GM12865 (cell line): ENCODE data around the gene STIL.
A peak's percentile ranks its signal among the peaks of the same experiment; 100 is the strongest.

Experiments used
- DNase-seq: peaks from one replicate; pipeline ENCODE4 v3.0.0; 2010; ENCODE audit warnings: low read depth
- H3K4me3 ChIP-seq: 2 replicates; pipeline ENCODE4 v1.5.1; 2011; ENCODE audit warnings: mild to moderate bottlenecking, low read depth, low read length, control low read depth
- CTCF ChIP-seq: IDR thresholded peaks from 2 replicates; pipeline ENCODE4 v1.5.1; 2011; ENCODE audit warnings: low read length, control low read depth, low read depth, inconsistent platforms; ENCODE audit not compliant: insufficient read depth; ENCODE audit errors: missing control alignments

STIL gene

DNA sequence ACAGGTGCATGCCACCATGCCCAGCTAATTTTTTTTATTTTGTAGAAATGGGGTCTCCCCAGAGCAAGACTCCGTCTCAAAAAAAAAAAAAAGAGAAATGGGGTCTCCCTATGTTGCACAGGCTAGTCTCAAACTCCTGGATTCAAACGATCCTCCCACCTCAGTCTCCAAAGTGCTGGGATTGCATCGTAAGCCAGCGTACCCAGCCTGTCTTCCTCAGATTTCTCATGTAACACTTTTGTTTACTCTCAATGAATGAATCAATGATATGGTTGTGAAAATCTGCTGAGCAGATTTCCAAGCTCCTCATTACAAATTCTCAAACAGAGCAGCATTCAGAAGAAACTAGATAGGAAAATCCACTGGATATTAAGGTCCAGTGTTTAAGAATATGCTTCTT lies 26.3 kb upstream of the STIL start:
- no peak for DNase-seq
- H3K4me3 ChIP-seq = no peak overlapping the region
- TF ChIP-seq CTCF = no peak

DNA sequence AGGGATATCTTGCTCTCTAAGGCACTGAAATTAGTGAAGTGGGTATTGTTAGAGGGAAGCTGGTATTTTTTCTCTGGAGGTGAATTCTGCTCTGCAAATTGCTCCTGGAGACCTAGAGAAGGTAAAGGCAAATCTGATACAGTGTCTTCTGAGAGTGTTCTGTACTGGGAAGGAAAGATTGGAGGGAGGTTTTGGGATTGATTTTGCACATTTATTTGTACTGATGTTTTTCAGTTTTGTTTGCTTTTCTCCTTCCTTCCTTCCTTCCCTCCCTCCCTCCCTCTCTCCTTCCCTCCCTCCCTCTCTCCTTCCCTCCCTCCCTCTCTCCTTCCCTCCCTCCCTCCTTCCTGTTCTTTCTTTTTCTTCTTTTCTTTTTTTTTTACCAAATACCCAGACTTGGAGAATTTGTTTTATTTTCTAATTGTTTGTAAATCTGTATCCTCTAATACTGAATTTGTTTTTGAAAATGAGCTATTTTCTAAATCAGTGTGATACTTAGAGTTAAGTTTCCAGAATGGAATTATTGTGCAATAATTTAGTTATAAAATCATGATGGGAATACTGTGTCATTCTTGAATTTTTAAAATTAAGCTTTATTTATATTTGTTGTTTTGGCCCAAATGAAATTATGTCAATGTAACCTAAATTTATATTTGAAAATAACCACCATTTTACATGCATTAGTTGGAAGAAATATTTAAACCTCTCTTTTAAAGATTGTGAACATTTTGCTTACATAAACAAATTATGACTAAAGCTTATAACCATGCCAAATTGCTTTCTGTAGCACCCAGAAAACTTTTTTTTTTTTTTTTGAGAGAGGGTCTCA lies 24.5 kb upstream of the STIL start:
- no peak overlapping the region for H3K4me3 ChIP-seq
- no peak for DNase-seq
- TF ChIP-seq CTCF = no peak

DNA sequence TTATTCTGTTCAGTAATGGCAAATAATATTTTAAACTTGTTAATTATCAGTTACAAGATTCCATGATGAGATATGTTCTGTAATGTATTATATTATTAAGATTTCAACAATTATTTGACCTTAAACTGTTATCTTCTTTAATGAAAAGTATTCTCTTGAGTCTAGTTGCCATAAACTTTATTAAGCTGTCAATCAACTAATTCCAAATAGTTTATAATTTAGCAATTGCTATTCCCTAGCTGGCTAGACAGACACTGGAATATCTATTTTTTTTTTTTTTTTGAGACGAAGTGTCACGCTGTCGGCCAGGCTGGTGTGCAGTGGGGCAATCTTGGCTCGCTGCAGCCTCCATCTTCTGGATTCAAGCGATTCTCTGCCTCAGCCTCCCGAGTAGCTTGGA lies 23.4 kb upstream of the STIL start:
- DNase-seq = no peak
- TF ChIP-seq CTCF = no peak
- H3K4me3 ChIP-seq = no peak overlapping the region

- DNase-seq = no peak
- H3K4me3 ChIP-seq = peak overlapping the region; percentile 98
- no peak for TF ChIP-seq CTCF
These were observed 21.0 kb upstream of the STIL start for GRCh38 chr1:47334765-47335435.

DNA sequence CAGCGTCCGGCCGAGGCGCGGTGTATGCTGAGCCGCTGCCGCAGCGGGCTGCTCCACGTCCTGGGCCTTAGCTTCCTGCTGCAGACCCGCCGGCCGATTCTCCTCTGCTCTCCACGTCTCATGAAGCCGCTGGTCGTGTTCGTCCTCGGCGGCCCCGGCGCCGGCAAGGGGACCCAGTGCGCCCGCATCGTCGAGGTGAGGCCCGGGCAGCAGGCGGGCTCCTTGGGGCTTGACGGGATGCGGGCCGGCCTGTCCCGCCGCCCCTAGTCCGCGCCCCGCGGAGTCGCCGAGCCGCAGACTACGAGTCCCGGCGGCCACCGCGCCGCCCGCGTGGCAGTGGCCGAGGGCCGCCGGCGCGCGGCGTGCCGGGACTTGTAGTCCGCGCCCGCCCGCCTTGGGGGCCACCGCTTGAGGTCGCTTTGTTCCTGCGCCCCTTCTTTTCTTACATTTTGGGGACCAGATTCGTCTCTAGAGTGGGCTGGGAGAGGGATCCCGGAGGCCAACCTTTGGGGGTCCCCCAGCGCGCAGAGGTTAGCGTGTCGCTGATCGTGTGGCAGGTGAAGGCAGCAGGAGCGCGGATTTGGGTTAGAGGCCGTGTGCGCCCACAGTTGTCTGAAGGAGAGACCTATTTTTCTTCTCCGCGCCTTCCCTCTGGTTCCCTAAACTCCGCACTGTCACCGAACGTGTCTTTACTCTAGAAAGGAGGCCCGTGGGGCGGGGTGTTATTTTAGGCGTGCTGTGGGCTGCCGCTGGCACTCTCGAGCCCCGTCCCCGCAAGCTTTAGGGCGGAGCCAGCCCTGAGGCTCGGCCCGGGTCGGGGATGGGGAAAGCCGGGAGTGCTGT lies 20.2 kb upstream of the STIL start:
- DNase-seq = peak; percentile 89
- peak overlapping the region; percentile 98 for H3K4me3 ChIP-seq
- peak; percentile 12 for TF ChIP-seq CTCF

GRCh38 chr1:47333578-47333921 lies 19.6 kb upstream of the STIL start, which contains the start of gene CMPK1:
CMPK1 (plus strand) TSS chr1:47333790; CDS start chr1:47333946, 156 bp downstream.
- no peak for TF ChIP-seq CTCF
- peak; percentile 90 for DNase-seq
- peak within 1 kb of the TSS; percentile 98 for H3K4me3 ChIP-seq
